Kidney glomerular epithelial cell (primary cell): Measurements from ENCODE around the gene BSND.
"Not testable (repeated sequence)": the region's sequence is repeated elsewhere in the genome, so short reads cannot be mapped to it uniquely, and the experiment has no call there.

Experiments used
- DNase-seq: peaks from one replicate; lab custom pipeline; 2025; lab: John Stamatoyannopoulos, UW

The BSND gene

DNA sequence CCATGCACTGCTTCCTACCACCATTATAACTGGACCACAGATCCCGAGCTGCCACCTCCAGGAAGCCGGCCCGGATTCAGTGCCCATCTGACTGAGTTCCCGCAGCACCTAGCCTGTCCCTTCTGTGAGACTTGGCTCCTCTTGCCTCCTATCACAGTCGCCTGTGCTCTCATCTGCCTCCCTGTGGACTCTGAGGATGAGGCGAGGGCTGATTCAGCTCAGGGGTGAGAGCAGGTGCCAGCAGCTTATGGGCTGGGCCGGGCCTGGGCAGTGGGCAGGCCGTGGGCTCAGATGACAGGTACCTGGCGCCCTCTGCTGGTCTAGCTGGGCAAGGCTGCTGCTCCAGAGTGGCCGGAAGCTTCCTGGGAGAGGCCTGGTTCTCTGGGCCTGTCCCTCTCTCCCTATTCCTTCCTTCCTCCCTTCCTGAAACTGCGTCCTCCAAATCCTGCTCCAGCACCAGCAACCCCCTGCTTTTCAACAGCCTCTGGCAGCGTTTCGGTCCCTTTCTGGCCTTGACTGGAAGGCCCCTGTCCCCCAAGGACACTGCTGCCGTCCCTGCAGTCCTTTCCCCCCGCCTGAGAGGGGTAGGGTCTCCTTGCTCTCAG, 23.3 kb downstream of the BSND start:
- DNase-seq = peak; percentile 88

DNA sequence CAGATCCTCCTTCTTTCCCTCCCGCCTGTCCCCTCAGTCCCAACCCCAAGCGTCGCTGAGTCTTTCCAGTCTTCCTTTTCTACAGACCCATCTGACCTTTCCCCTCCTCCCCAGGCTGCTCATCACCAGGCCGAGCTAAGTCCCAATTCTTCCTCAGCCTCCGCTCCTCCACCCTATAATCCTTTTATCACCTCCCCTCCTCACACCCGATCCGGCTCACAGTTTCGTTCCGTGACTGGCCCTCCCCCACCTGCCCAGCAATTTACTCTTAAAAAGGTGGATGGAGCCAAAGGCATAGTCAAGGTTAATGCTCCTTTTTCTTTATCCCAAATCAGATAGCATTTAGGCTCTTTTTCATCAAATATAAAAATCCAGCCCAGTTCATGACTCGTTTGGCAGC, 25.4 kb downstream of the BSND start:
- DNase-seq = not testable (repeated sequence)

DNA sequence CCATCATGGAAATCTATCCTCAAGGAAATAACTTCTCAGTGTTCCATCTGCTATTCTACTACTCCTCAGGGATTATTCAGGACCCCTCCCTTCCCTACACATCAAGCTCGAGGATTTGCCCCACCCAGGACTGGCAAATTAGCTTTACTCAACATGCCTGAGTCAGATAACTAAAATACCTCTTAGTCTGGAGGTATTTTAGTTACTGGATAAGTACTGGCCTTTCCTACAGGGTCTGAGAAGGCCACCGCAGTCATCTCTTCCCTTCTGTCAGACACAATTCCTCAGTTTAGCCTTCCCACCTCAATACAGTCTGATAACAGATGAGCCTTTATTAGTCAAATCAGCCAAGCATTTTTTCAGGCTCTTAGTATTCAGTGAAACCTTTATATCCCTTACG, 27.9 kb downstream of the BSND start:
- DNase-seq = not testable (repeated sequence)

DNA sequence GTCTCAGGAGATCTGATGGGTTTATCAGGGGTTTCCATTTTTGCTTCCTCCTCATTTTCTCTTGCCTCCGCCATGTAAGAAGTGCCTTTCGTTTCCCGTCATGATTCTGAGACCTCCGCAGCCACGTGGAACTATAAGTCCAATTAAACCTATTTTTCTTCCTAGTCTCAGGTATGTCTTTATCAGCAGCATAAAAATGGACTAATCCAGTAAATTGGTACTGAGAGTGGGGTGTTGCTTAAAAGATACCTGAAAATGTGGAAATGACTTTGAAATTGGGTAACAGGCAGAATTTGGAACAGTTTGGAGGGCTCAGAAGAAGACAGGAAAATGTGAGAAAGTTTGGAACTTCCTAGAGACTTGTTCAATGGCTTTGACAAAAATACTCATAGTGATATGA, 32.4 kb downstream of the BSND start:
- not testable (repeated sequence) for DNase-seq

DNA sequence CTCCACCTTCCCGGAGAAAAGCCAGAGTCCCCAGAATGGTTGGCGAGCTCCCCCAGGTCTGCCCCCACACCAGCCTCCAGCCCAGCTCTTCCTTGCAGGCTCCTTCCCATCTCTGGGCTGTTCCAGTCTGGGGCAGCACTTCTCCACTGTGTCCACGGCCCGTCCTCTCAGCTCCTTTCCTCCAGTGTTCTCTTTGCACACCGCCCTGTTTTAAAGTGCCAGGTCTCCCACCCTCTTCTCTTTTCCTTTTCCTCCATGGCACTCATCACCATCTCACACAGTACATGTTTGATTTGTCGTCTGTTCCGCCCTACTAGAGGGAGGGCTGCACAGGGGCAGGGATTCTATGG, 34.5 kb downstream of the BSND start:
- no peak for DNase-seq

DNA sequence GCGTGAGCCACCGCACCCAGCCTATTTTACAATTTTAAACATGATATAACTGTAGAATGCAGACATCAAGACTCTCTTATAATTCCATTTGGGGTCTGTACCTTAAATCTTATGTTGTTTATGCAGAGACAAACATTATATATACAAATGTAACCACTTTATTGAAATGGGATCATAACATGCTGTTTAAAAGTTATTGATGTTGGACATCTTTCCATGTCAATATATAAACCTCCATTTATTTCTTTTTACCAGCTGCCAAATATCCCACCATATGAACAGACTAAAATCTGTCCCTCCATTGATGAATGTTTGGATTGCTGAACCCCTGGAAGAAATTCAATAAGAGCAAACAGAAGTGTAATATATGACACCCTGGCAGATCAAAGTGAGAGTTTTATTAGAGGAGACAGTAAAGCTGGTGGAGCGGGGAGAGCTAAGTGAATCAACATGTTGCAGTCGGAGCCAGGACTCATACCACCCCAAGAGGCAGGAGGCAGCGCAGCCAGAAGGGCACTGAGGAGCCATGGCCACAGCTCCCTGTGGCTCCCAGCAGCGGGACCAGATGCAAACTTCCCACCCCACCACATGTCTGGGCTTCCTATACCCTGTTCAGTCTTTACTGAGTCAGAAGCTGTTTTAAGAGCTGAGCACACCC, 35.9 kb downstream of the BSND start:
- no peak for DNase-seq

DNA sequence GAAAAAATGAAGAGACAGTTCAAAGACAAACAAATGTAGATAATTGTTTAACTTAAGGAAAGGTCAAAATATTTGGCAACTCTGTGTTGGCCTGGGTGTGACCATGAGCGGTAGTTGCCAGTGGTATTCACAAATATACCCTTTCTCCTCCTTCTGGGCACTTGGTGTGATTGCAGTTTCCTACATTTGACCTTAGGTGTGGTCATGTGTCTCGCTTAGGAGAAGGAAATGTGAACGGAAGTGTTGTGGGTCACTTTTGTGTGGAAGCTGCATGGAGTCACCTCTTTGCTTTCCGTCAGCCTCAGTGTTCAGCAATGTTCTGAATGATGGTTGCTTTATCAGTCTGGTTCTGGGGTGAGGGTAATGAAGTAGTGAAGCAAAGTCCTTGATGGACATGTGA, 37.2 kb downstream of the BSND start:
- DNase-seq = no peak

DNA sequence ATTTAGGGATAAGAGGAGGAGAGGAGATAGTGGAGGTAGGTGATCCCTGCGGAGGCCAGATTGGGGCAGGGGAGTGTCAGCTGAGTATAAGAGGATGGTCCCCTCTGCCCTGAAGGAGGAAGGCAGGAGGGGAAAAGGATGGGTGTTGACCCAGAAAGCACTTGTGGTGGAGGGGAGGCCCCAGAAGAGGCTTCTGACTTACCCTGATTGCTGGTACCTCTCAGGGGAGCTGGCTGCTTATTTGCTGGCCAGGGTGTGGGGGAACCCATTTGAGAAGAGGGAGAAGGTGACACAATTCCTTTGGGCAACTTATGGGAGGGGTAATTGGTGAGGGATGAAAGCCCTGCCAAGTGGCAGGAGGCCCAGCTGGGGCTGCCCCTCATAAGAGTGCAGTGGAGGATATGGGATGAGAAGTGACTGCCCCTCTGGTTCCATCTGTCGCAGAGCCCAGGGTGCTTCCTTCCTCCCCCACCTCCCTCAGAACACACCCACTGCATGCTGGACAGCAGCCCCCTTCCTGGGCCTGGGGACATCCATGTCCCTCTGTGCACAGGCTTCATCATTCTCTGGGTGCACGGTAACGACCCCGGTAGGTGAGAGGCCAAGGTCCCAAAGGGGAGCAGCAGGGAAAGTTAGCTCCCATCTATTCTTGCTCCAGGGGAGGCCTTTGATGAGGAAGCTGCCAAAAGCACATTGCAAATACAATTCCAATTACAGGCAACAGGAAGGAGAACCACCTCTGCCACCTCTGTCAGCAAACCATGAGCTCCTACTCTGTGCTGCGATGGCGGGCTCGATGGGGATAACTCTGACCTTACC, 39.2 kb downstream of the BSND start:
- DNase-seq = no peak

DNA sequence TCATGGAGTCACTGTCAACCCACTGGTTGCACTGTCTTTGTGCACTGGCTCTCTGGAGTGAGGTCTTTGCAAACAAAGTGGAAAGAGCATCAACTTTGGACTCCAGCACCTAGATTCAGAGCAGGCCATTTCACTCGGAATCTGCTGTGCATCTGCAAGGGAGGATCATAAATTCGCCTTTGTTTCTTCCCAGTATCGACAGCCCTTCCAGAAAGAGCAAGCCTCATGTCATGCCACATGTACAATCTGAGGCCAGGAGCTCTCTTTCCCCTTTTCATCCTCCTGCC, 39.8 kb downstream of the BSND start:
- no peak for DNase-seq

DNA sequence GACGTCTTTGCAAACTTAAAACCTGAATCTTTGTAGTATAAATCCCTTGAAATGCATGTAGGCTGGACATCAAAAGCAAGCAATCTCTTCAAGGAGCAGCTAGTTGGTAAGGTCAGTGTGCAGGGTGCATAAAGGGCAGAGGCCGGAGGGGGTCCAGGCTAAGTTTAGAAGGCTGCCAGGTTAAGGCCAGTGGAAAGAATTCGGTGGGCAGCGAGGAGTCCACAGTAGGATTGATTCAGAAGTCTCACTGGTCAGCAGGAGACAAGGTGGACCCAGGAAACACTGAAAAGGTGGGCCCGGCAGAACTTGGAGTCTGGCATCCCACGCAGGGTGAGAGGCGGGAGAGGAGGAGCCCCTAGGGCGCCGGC, 40.2 kb downstream of the BSND start:
- DNase-seq = no peak

DNA sequence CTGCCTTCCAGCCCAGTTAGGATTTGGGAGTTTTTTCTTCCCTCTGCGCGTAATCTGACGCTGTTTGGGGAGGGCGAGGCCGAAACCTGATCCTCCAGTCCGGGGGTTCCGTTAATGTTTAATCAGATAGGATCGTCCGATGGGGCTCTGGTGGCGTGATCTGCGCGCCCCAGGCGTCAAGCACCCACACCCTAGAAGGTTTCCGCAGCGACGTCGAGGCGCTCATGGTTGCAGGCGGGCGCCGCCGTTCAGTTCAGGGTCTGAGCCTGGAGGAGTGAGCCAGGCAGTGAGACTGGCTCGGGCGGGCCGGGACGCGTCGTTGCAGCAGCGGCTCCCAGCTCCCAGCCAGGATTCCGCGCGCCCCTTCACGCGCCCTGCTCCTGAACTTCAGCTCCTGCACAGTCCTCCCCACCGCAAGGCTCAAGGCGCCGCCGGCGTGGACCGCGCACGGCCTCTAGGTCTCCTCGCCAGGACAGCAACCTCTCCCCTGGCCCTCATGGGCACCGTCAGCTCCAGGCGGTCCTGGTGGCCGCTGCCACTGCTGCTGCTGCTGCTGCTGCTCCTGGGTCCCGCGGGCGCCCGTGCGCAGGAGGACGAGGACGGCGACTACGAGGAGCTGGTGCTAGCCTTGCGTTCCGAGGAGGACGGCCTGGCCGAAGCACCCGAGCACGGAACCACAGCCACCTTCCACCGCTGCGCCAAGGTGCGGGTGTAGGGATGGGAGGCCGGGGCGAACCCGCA, 40.8 kb downstream of the BSND start, which contains the start of gene PCSK9:
PCSK9 (plus strand) TSS at position 207 of the 741 bp plus-strand sequence; CDS start at position 497, 290 bp downstream.
- no peak for DNase-seq

DNA sequence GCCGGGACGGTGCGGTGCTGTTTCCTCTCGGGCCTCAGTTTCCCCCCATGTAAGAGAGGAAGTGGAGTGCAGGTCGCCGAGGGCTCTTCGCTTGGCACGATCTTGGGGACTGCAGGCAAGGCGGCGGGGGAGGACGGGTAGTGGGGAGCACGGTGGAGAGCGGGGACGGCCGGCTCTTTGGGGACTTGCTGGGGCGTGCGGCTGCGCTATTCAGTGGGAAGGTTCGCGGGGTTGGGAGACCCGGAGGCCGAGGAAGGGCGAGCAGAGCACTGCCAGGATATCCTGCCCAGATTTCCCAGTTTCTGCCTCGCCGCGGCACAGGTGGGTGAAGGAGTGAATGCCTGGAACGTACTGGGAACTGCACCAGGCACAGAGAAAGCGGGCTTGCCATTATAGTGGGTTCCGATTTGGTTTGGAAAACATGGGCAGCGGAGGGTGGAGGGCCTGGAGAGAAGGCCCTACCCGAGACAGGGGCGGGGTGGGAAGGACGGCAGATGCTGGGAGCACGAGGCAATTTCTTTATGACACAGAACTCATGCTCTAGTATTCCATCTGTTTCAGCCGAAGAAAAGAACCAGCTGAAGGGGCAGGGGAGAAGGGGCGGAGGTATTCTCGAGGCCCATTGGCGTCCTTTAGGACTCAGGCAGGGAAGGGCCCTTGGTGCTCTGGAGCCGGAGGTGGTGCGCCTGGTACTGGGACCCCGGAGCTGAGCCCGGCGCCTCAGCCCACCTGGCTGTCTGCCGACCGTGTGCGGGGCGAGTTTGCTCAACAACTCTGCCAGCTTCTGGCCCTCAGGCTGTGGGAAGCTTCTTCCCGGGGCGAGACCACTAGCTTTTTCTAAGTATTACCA, 41.6 kb downstream of the BSND start:
- no peak for DNase-seq

DNA sequence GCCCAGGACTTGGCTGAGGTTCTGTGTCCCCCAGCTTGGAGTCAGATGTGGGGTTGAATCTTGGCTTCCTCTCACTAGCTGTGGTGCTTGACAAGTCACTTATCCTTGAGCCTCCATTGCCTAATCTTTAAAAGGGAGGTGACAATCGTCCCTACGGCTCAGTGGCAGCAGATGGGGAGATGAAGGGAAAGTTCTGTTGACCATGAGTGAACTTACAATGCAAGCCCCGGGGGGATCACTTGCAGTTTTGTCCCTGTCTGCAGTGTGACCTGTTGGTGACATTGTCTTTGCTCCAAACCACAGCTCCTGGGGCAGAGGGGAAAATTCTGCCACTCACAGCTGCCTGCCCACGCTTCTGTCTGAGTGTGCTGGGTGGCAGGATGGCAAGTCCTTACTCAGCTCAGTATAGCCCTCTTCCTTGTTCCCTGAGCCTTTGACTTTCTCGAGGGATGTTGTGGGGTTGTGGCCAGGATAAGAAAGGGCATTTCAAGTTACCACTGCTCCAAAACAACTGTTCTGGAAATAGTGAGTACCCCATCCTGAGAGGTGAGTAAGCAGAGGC, 42.3 kb downstream of the BSND start:
- no peak for DNase-seq

DNA sequence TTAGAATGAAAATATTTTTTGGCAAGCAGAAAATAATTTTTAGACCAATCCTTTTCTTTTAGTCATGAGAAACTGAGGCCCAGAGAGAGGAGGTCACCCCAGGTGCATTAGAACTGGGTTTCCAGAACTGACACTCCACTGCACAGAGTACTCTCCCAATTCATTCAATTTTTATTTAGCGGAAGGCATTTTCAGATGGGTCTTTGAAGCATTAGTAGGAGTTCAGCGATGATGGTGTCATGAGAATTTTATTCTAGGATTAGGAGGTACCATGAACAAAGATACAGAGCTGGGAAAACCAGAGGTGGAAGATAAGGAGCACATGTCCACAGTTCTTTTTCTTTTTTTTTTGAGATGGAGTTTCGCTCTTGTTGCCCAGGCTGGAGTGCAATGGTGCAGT, 42.9 kb downstream of the BSND start:
- no peak for DNase-seq

DNA sequence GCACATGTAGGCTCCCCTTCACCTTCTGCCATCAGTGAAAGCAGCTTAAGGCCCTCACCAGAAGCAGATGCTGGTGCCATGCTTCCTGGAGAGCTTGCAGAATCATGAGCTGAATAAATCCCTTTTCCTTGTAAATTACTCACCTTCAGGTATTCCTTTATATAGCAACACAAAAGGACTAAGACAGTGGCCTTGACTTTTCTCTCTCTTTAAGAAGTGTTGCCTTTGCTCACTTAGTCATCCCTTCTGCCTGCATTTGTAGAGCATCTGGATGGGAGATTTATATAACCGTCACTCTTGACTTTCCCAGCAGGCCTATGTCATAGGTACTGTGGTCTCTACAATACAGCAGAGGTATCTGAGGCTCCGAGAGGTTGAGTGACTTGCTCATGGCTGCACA, 44.3 kb downstream of the BSND start:
- no peak for DNase-seq

DNA sequence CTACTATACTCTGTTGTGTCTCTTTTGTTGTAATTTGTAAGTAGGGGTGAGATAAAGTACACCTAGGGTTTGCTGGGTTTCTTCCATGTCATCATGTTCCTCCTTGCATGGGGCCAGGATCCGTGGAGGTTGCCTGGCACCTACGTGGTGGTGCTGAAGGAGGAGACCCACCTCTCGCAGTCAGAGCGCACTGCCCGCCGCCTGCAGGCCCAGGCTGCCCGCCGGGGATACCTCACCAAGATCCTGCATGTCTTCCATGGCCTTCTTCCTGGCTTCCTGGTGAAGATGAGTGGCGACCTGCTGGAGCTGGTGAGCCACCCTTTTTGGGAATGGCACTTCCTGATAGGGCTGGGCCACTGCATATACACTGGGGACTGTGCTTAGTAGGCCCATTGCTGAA, 45.0 kb downstream of the BSND start:
- DNase-seq = no peak

DNA sequence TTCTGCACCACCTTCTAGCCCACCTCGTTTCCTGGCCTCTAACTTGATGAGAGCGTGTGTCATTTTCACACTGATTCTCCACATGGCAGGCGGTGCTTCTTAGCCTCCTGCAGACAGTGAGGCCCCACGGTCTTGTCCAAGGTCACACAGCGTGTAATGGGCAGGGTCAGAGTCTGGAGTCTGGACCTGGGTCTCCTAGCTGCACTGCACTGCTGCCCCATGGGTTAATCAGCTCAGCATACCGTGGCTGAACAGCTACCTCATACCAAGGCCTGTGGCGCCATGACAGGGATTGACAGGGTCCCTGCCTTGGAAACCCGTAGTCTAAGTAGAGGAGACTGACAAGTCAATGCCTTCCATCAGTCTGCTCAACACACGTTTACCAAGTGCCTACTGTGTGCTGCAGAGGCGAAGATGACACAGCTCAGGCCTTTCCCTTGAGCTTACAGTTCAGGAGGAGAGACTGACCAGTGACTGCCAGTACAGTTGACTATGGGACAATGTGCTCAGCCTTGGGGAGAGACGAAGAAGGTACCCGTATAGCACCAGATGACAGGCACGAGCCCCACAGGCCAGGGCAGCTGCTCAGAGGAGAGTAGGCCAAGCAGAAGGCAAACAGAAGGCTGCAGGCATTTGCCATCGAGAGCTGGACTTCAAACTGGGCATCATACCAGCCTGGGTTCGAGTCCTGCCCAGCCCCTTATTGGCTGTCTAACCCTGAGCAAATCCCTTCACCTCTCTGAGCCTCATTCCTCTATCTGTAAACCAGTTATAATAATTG, 46.1 kb downstream of the BSND start:
- no peak for DNase-seq

DNA sequence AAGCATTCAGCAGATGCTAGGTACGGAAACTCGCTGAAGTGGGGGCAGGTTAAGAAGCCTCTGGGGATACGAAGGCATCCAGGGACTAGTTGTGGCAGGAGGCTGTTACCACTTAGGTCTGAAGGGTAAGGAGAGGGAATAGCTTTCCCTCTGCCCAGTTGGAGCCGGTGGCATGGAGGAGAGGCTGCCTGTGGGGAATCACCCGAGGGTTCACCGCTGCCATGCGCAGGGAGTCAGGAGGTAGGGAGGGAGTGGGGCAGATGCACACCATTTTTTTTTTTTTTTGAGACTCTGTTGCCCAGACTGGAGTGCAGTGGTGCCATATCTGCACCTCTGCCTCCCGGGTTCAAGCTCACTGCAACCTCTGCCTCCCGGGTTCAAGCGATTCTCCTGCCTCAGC, 46.7 kb downstream of the BSND start:
- no peak for DNase-seq

DNA sequence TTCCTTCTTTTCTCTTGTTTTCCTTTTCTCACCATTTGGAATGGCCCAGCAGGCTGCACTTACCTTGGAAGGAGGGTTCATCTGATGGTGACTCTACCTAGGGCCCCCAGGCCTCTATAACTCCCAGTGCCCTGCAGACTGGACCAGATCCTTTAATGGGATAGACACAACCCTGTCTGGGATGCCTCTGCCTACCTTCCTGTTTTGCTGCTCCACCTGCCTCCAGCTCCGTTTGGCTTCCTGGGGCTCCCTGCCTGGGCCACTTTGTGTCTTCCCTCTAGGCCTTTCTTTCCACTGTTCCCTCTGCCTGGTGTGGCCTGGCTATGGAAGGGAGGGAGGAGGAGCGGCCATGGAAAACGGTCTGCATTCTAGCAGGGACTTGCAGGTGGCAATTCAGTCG, 48.1 kb downstream of the BSND start:
- DNase-seq = no peak

DNA sequence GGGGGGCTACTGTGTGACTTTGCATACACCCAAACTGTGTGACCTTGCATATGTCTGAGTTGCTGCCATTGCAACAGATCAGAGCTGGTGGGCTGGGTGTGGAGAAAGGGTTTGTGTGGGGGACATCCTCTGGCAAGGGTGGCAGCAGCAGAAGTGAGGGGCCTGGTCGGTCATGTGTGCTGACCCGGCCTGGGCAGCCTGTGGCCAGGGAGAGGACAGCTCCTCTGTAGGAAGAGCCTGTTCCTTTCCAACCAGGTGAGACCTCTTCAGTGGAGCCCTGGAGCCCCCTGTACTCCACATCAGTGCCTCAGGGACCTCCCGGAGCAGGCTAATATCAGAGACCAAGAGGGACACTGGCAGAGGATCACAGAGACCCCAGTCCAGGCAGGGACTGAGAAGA, 48.9 kb downstream of the BSND start:
- no peak for DNase-seq
